Keratinocyte (primary cell): ENCODE measurements around the gene ARAF. TPM values are rescaled to one million over a fixed set of nuclear protein-coding genes. Genes with fewer than 3 reads are reported as not detected.
A peak's percentile ranks its signal among the peaks of the same experiment; 100 is the strongest.

ENCODE experiments used
- DNase-seq: peaks from one replicate; pipeline ENCODE4 v3.0.0-alpha.2; 2011; ENCODE audit warnings: low read depth, missing footprints, low spot score
- FAIRE-seq: peaks from 2 replicates; lab custom pipeline; 2011; peaks lifted over from hg19 to GRCh38; lab: Jason Lieb, UNC
- H2AFZ ChIP-seq: 2 replicates; pipeline ENCODE4 v1.6.0; 2012; ENCODE audit warnings: low read length, control low read depth, inconsistent platforms; ENCODE audit not compliant: control insufficient read depth
- H3K27ac ChIP-seq: 2 replicates; pipeline ENCODE4 v1.5.1; 2011; ENCODE audit warnings: low read length; ENCODE audit not compliant: control insufficient read depth, insufficient read depth
- H3K27me3 ChIP-seq: 3 replicates; pipeline ENCODE4 v1.6.0; 2011; ENCODE audit warnings: low read length; ENCODE audit not compliant: control insufficient read depth, insufficient read depth; ENCODE audit errors: extremely low read depth
- H3K36me3 ChIP-seq, 2 experiments: 2 replicates in 1 of 2; 3 replicates in 1 of 2; pipeline ENCODE4 v1.5.1; 2011; ENCODE audit warnings: low read length in 2 of 2, mild to moderate bottlenecking in 1 of 2; ENCODE audit not compliant: control insufficient read depth in 2 of 2, insufficient read depth in 2 of 2; ENCODE audit errors: extremely low read depth in 1 of 2
- H3K4me1 ChIP-seq: 3 replicates; pipeline ENCODE4 v1.5.1; 2011; ENCODE audit warnings: low read length; ENCODE audit not compliant: control insufficient read depth, insufficient read depth; ENCODE audit errors: extremely low read depth
- H3K4me2 ChIP-seq: 3 replicates; pipeline ENCODE4 v1.6.0; 2011; ENCODE audit warnings: low read depth, low read length; ENCODE audit not compliant: control insufficient read depth, insufficient read depth; ENCODE audit errors: extremely low read depth
- H3K4me3 ChIP-seq, 3 experiments: fragments of 200-600 bp in 1 of 3; sonication (generic) in 1 of 3; 2 replicates in 2 of 3; 3 replicates in 1 of 3; pipeline ENCODE4 v1.5.1; 2011 to 2016; ENCODE audit warnings: low read length in 3 of 3, mild to moderate bottlenecking in 3 of 3, control low read depth in 2 of 3, inconsistent platforms in 1 of 3, low read depth in 1 of 3, mixed read lengths in 1 of 3, mixed run types in 1 of 3, moderate library complexity in 1 of 3; ENCODE audit not compliant: control insufficient read depth in 2 of 3, insufficient read depth in 2 of 3; ENCODE audit errors: extremely low read depth in 1 of 3
- H3K79me2 ChIP-seq: 2 replicates; pipeline ENCODE4 v1.6.0; 2012; ENCODE audit warnings: low read length; ENCODE audit not compliant: control insufficient read depth, insufficient read depth
- H3K9ac ChIP-seq: 3 replicates; pipeline ENCODE4 v1.6.0; 2011; ENCODE audit warnings: low read length; ENCODE audit not compliant: control insufficient read depth, insufficient read depth; ENCODE audit errors: extremely low read depth
- H3K9me1 ChIP-seq: 3 replicates; pipeline ENCODE4 v1.6.0; 2011; ENCODE audit warnings: low read length; ENCODE audit not compliant: control insufficient read depth, insufficient read depth; ENCODE audit errors: extremely low read depth
- H3K9me3 ChIP-seq: 2 replicates; pipeline ENCODE4 v1.5.1; 2012; ENCODE audit warnings: low read depth, low read length; ENCODE audit not compliant: control insufficient read depth
- H4K20me1 ChIP-seq: 3 replicates; pipeline ENCODE4 v1.6.0; 2011; ENCODE audit warnings: low read length; ENCODE audit not compliant: control insufficient read depth, insufficient read depth; ENCODE audit errors: extremely low read depth
- CTCF ChIP-seq, 3 experiments: IDR thresholded peaks in 1 of 3; conservative IDR thresholded peaks in 1 of 3; optimal IDR thresholded peaks in 1 of 3; 2 replicates in 2 of 3; 3 replicates in 1 of 3; pipeline versions ENCODE3 to v1.5.1; 2011; ENCODE audit warnings: low read length in 3 of 3, mild to moderate bottlenecking in 3 of 3, moderate library complexity in 2 of 3, control low read depth in 1 of 3, inconsistent platforms in 1 of 3; ENCODE audit not compliant: insufficient read depth in 2 of 3; ENCODE audit errors: extremely low read depth in 1 of 3
- EZH2 ChIP-seq: IDR thresholded peaks from one replicate; pipeline ENCODE4 v1.6.1; 2012; ENCODE audit warnings: inconsistent platforms, mild to moderate bottlenecking, low read length, moderate library complexity
- dilution Hi-C: fragments of 300-500 bp; cut with MboI; formaldehyde crosslinking; loops from one replicate; pipeline ENCODE4 v1.7.0; 2020; ENCODE audit warnings: low sequenced_read_pairs; ENCODE audit not compliant: extremely low pct_ligation_motif_present
- polyA plus RNA-seq, 5 experiments: library from polyadenylated mRNA; depleted of rRNA in 3 of 5; stranded (reverse) in 3 of 5; stranded (forward) in 1 of 5; unstranded in 1 of 5; fragments of >200 nt; gene quantifications; 1 replicate in 1 of 5; 2 replicates in 3 of 5; 3 replicates in 1 of 5; pipeline versions ENCODE4 v1.2.1 to v1.2.3, GENCODE V29; 2011 to 2012; ENCODE audit warnings: missing spikeins in 2 of 5, low read depth in 1 of 5, low replicate concordance in 1 of 5

The ARAF gene
- polyA plus RNA-seq, 1 donor (not counting 4 experiments of a cell fraction or from before 2014, with no cell fraction given): 21.3 TPM

- Histone ChIP-seq H3K9me1 (no peaks in the 10 kb centered on the region), H3K9me3 (no peaks in the 10 kb centered on the region), H3K9ac (no peak overlapping the region), H4K20me1 (no peaks in the 10 kb centered on the region), H3K27ac (no peak overlapping the region), H3K4me2 (no peak overlapping the region), H3K79me2 (no peaks in the 10 kb centered on the region), H3K36me3 (no peaks in the 10 kb centered on the region), H2AFZ (peak overlapping the region; percentile 51), H3K4me1 (peaks cover 6% of the 10 kb centered on the region), H3K4me3 (no peak overlapping the region), H3K27me3 (no peaks in the 10 kb centered on the region)
- DNase-seq (no peak), FAIRE-seq (no peak)
- TF ChIP-seq EZH2 (no peak), CTCF (optimal IDR thresholded peaks at IDR 0.05 in 1 of 3, IDR thresholded peaks at IDR 0.05 in 1 of 3, conservative IDR thresholded peaks at IDR 0.05 in 1 of 3; ENCODE audit: extremely low read depth in 1 of 3, insufficient read depth in 2 of 3, low read length in 3 of 3) (no peak)
- dilution Hi-C loops: no loop called here
Observed at GRCh38 chrX:47595716-47596251, 34.8 kb downstream of the ARAF start.

GRCh38 chrX:47596256-47596655, 35.3 kb downstream of the ARAF start:
- H3K4me2 ChIP-seq: no peak overlapping the region
- no peaks in the 10 kb centered on the region for H4K20me1 ChIP-seq
- FAIRE-seq (no peak), DNase-seq (no peak)
- no peak overlapping the region for H3K9ac ChIP-seq
- H3K27me3 ChIP-seq: no peaks in the 10 kb centered on the region
- no peaks in the 10 kb centered on the region for H3K9me3 ChIP-seq
- no peaks in the 10 kb centered on the region for H3K36me3 ChIP-seq
- H3K27ac ChIP-seq: no peak overlapping the region
- H3K4me3 ChIP-seq: no peak overlapping the region
- dilution Hi-C loops: no loop called here
- TF ChIP-seq CTCF (optimal IDR thresholded peaks at IDR 0.05 in 1 of 3, IDR thresholded peaks at IDR 0.05 in 1 of 3, conservative IDR thresholded peaks at IDR 0.05 in 1 of 3; ENCODE audit: extremely low read depth in 1 of 3, insufficient read depth in 2 of 3, low read length in 3 of 3) (no peak), EZH2 (no peak)
- H3K9me1 ChIP-seq: no peaks in the 10 kb centered on the region
- no peaks in the 10 kb centered on the region for H3K79me2 ChIP-seq
- peaks cover 6% of the 10 kb centered on the region for H3K4me1 ChIP-seq
- peak overlapping the region; percentile 51 for H2AFZ ChIP-seq
